HepG2 (cell line): ENCODE measurements around the gene CPSF6. TPM values are rescaled to one million over a fixed set of nuclear protein-coding genes. Genes with fewer than 3 reads are reported as not detected.
A peak's percentile ranks its signal among the peaks of the same experiment; 100 is the strongest.

Experiments used
- ARNTL ChIP-seq: sonication (generic); formaldehyde crosslinking; IDR thresholded peaks from 2 replicates; pipeline ENCODE4 v1.4.0; 2020; ENCODE audit warnings: mild to moderate bottlenecking, missing genetic modification reagents
- DPF2 ChIP-seq: sonication (generic); formaldehyde crosslinking; IDR thresholded peaks from 2 replicates; pipeline ENCODE4 v1.4.0; 2020; ENCODE audit warnings: mild to moderate bottlenecking, low read depth, missing genetic modification reagents, borderline replicate concordance
- GZF1 ChIP-seq: sonication (generic); formaldehyde crosslinking; IDR thresholded peaks from 2 replicates; pipeline ENCODE4 v1.5.1; 2020; ENCODE audit warnings: mild to moderate bottlenecking, missing genetic modification reagents
- HMGXB4 ChIP-seq, 2 experiments: sonication (generic) in 1 of 2; formaldehyde crosslinking in 1 of 2; IDR thresholded peaks; 2 replicates each; pipeline versions ENCODE4 v1.4.0 to v1.6.1; 2018 to 2020; ENCODE audit warnings: missing genetic modification reagents in 2 of 2, borderline replicate concordance in 1 of 2, low read depth in 1 of 2, mild to moderate bottlenecking in 1 of 2, missing biosample characterization in 1 of 2
- HNRNPLL ChIP-seq: fragments of 200-400 bp; formaldehyde crosslinking; IDR thresholded peaks from 2 replicates; pipeline ENCODE4 v1.6.1; 2017; ENCODE audit warnings: mild to moderate bottlenecking, low read depth, low read length; ENCODE audit not compliant: poor library complexity, severe bottlenecking
- MAFK ChIP-seq, 2 experiments: IDR thresholded peaks in 1 of 2; conservative IDR thresholded peaks in 1 of 2; 2 replicates each; pipeline ENCODE4 v1.6.1; 2011; ENCODE audit warnings: improper control_type of control experiment in 2 of 2, low read length in 2 of 2
- MBD4 ChIP-seq: IDR thresholded peaks from 2 replicates; pipeline ENCODE4 v1.6.1; 2012; ENCODE audit warnings: low read length, inconsistent platforms, borderline replicate concordance
- MIER2 ChIP-seq: IDR thresholded peaks from 2 replicates; pipeline ENCODE4 v1.6.1; 2016; ENCODE audit warnings: missing biosample characterization, missing genetic modification reagents
- NFYC ChIP-seq: IDR thresholded peaks from 2 replicates; pipeline ENCODE4 v1.6.1; 2016; ENCODE audit warnings: missing genetic modification reagents, missing compliant biosample characterization
- PHF8 ChIP-seq: sonication (generic); formaldehyde crosslinking; IDR thresholded peaks from 2 replicates; pipeline ENCODE4 v1.5.0; 2020; ENCODE audit warnings: missing genetic modification reagents
- PRPF4 ChIP-seq: fragments of 200-400 bp; formaldehyde crosslinking; IDR thresholded peaks from 2 replicates; pipeline ENCODE4 v1.6.1; 2016; ENCODE audit warnings: low read length, low read depth; ENCODE audit not compliant: poor library complexity, severe bottlenecking
- PTBP1 ChIP-seq: fragments of 200-400 bp; formaldehyde crosslinking; IDR thresholded peaks from 2 replicates; pipeline ENCODE4 v1.6.1; 2018; ENCODE audit warnings: low read length, low read depth; ENCODE audit not compliant: poor library complexity, severe bottlenecking
- SOX6 ChIP-seq, 2 experiments: fragments of 450-650 bp in 1 of 2; sonication (generic) in 1 of 2; formaldehyde crosslinking in 1 of 2; IDR thresholded peaks; 2 replicates each; pipeline versions ENCODE4 v1.4.0 to v1.6.1; 2017 to 2020; ENCODE audit warnings: antibody characterized with exemption in 1 of 2, mild to moderate bottlenecking in 1 of 2, missing genetic modification reagents in 1 of 2
- TBX3 ChIP-seq: fragments of 450-650 bp; IDR thresholded peaks from 2 replicates; pipeline ENCODE4 v1.6.1; 2017; ENCODE audit warnings: antibody characterized with exemption, mild to moderate bottlenecking, inconsistent platforms, borderline replicate concordance
- TFDP2 ChIP-seq: sonication (generic); formaldehyde crosslinking; IDR thresholded peaks from 2 replicates; pipeline ENCODE4 v1.4.0; 2020; ENCODE audit warnings: missing genetic modification reagents
- YY1 ChIP-seq: IDR thresholded peaks from 2 replicates; pipeline ENCODE4 v1.6.1; 2011; ENCODE audit warnings: low read length, low read depth, moderate library complexity, mild to moderate bottlenecking; ENCODE audit not compliant: insufficient read depth, insufficient replicate concordance
- ZKSCAN8 ChIP-seq: IDR thresholded peaks from 2 replicates; pipeline ENCODE4 v1.6.1; 2016; ENCODE audit warnings: borderline replicate concordance, missing genetic modification reagents, missing compliant biosample characterization
- ZNF230 ChIP-seq: sonication (generic); formaldehyde crosslinking; IDR thresholded peaks from 2 replicates; pipeline ENCODE4 v1.4.0; 2020; ENCODE audit warnings: mild to moderate bottlenecking, missing genetic modification reagents
- ZNF326 ChIP-seq: sonication (generic); formaldehyde crosslinking; IDR thresholded peaks from 2 replicates; pipeline ENCODE4 v1.4.0; 2020; ENCODE audit warnings: missing genetic modification reagents, borderline replicate concordance
- ZNF780A ChIP-seq: sonication (generic); formaldehyde crosslinking; IDR thresholded peaks from 2 replicates; pipeline ENCODE4 v1.8.0; 2022; ENCODE audit warnings: mild to moderate bottlenecking, missing genetic modification reagents, moderate library complexity
- polyA plus RNA-seq, 8 experiments: library from polyadenylated mRNA; depleted of rRNA in 3 of 8; stranded (reverse) in 7 of 8; unstranded in 1 of 8; fragments of >200 nt; fragmentation: Illumina TruSeq in 4 of 8; extraction: Trizol in 4 of 8; gene quantifications; 2 replicates each; pipeline versions ENCODE4 v1.2.1 to v1.2.3, GENCODE V29; 2011 to 2016; ENCODE audit warnings: low read depth in 4 of 8, missing spikeins in 1 of 8, mixed read lengths in 1 of 8; ENCODE audit not compliant: insufficient read depth in 1 of 8
- total RNA-seq, 5 experiments: library from RNA; depleted of rRNA; stranded (reverse); fragments of >200 nt; fragmentation: Illumina TruSeq; extraction: Trizol; gene quantifications; 2 replicates each; pipeline ENCODE4 v1.2.3, GENCODE V29; 2016; ENCODE audit warnings: low read depth in 1 of 5
- TF ChIP-seq, protein P1 (sequence below): sonication (generic); formaldehyde crosslinking; conservative IDR thresholded peaks from 2 replicates; pipeline ENCODE4 v1.8.1; 2023; ENCODE audit warnings: missing genetic modification reagents
- TF ChIP-seq, protein P2 (sequence below): sonication (generic); formaldehyde crosslinking; IDR thresholded peaks from 2 replicates; pipeline ENCODE4 v1.8.0; 2023; ENCODE audit warnings: mild to moderate bottlenecking, missing genetic modification reagents
- TF ChIP-seq, protein P3 (sequence below): sonication (generic); formaldehyde crosslinking; IDR thresholded peaks from 2 replicates; pipeline ENCODE4 v1.4.0; 2020; ENCODE audit warnings: missing genetic modification reagents

Gene CPSF6
- total and polyA plus RNA-seq, 2 of the 13 experiments (the other 11 are each of a cell fraction or from before 2014, with no cell fraction given), result 41.8 to 71.0 TPM

DNA sequence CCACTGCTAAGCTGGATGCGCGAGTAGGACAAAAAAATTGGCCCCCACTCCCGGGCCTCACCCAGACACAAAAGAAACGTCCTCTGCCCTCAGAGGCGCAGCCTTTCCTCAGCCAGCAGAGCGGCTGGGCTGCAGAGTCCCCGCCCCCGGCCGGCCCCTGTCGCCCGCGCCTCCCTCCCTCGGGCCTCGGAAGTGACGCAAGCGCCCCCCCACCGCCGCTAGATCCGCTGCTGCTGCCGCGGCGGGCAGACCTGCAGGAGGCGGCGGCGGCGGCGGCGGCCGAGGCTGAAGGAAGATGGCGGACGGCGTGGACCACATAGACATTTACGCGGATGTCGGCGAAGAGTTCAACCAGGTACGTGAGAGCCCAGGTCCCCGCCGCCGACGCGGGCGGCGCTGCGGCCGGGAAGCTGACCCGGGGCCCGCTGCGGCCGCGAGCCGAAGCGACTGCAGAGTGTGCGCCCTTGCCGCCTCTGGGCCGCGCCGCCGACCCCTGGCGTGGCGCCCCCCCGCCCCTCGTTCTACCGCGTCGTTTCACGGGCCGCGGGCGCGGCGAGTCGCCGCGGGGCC, at the start of gene CPSF6 (continued):
- TF ChIP-seq, protein P1, sequence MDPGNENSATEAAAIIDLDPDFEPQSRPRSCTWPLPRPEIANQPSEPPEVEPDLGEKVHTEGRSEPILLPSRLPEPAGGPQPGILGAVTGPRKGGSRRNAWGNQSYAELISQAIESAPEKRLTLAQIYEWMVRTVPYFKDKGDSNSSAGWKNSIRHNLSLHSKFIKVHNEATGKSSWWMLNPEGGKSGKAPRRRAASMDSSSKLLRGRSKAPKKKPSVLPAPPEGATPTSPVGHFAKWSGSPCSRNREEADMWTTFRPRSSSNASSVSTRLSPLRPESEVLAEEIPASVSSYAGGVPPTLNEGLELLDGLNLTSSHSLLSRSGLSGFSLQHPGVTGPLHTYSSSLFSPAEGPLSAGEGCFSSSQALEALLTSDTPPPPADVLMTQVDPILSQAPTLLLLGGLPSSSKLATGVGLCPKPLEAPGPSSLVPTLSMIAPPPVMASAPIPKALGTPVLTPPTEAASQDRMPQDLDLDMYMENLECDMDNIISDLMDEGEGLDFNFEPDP (CRISPR knock-in tag), result no peak
- TF ChIP-seq YY1 (peak; percentile 91), ZNF326 (CRISPR knock-in tag) (no peak), TBX3 (no peak), ZNF780A (CRISPR knock-in tag) (no peak), HNRNPLL (peak; percentile 78), MIER2 (CRISPR knock-in tag) (no peak), ZKSCAN8 (CRISPR knock-in tag) (no peak), NFYC (no peak), TFDP2 (CRISPR knock-in tag) (peak; percentile 50; the same call in 1 of the 2 replicates), PRPF4 (no peak), ARNTL (CRISPR knock-in tag) (0 out of 2 replicates have a peak, but pooled peaks have one; percentile 22), PTBP1 (no peak), GZF1 (CRISPR knock-in tag) (no peak), MAFK (conservative IDR thresholded peaks at IDR 0.05 in 1 of 2, IDR thresholded peaks at IDR 0.05 in 1 of 2; ENCODE audit: low read length in 2 of 2) (no peak), DPF2 (CRISPR knock-in tag) (no peak), SOX6 (IDR thresholded peaks at IDR 0.05) (no peak), SOX6 (CRISPR knock-in tag; IDR thresholded peaks at IDR 0.05) (peak; percentile 77), HMGXB4 (CRISPR knock-in tag; IDR thresholded peaks at IDR 0.05; ENCODE audit: borderline replicate concordance in 1 of 2, low read depth in 1 of 2) (peak; percentile 39 to 49; a peak in 2 of 4 replicates), MBD4 (no peak), ZNF230 (no peak), PHF8 (CRISPR knock-in tag) (peak; percentile 75)
- TF ChIP-seq, protein P2, sequence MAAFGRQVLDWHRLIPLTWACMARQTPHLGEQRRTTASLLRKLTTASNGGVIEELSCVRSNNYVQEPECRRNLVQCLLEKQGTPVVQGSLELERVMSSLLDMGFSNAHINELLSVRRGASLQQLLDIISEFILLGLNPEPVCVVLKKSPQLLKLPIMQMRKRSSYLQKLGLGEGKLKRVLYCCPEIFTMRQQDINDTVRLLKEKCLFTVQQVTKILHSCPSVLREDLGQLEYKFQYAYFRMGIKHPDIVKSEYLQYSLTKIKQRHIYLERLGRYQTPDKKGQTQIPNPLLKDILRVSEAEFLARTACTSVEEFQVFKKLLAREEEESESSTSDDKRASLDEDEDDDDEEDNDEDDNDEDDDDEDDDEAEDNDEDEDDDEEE (CRISPR knock-in tag), result no peak
- TF ChIP-seq, protein P3, sequence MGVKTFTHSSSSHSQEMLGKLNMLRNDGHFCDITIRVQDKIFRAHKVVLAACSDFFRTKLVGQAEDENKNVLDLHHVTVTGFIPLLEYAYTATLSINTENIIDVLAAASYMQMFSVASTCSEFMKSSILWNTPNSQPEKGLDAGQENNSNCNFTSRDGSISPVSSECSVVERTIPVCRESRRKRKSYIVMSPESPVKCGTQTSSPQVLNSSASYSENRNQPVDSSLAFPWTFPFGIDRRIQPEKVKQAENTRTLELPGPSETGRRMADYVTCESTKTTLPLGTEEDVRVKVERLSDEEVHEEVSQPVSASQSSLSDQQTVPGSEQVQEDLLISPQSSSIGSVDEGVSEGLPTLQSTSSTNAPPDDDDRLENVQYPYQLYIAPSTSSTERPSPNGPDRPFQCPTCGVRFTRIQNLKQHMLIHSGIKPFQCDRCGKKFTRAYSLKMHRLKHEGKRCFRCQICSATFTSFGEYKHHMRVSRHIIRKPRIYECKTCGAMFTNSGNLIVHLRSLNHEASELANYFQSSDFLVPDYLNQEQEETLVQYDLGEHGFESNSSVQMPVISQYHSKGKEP, result no peak
